Right lobe of liver (tissue), 6 donors: ENCODE measurements around the gene UMPS. TPM values are rescaled to one million over a fixed set of nuclear protein-coding genes. Genes with fewer than 3 reads are reported as not detected.
"Not testable (repeated sequence)": the region's sequence is repeated elsewhere in the genome, so short reads cannot be mapped to it uniquely, and the experiment has no call there.

ENCODE experiments used
- ATAC-seq, 4 donors: fragments of 200-7000 bp; cut with Tn5 transposase; one replicate each; pipeline ENCODE4 v1.9.1; 2020; ENCODE audit warnings: mild to moderate bottlenecking in 4 of 4, moderate library complexity in 4 of 4
- DNase-seq, 3 donors: peaks; one replicate each; pipeline ENCODE4 v3.0.0-alpha.2; 2020
- H3K27ac ChIP-seq, 3 donors: fragments of 200-600 bp; one replicate each; pipeline ENCODE4 v1.8.0; 2022
- H3K27me3 ChIP-seq, 2 donors: fragments of 200-600 bp; one replicate each; pipeline ENCODE4 v1.8.0; 2022
- H3K36me3 ChIP-seq, 4 donors: fragments of 200-600 bp; sonication (generic) in 1 of 4; one replicate each; pipeline versions ENCODE4 v1.5.1 to v1.8.0; 2017 to 2022; ENCODE audit warnings: control low read depth in 1 of 4
- H3K4me1 ChIP-seq, 4 donors: fragments of 200-600 bp; sonication (generic) in 1 of 4; one replicate each; pipeline versions ENCODE4 v1.5.1 to v1.8.0; 2017 to 2022; ENCODE audit warnings: control low read depth in 1 of 4
- H3K4me3 ChIP-seq, 3 donors: fragments of 200-600 bp; one replicate each; pipeline ENCODE4 v1.8.0; 2022
- H3K9me3 ChIP-seq, 4 donors: fragments of 200-600 bp; sonication (generic) in 1 of 4; one replicate each; pipeline versions ENCODE4 v1.5.1 to v1.8.0; 2017 to 2022; ENCODE audit warnings: control low read depth in 1 of 4
- POLR2A ChIP-seq: fragments of 450-650 bp; IDR thresholded peaks from one replicate; pipeline ENCODE4 v1.6.1; 2017; ENCODE audit warnings: antibody characterized with exemption, mild to moderate bottlenecking
- WGBS: methylation state at CpG from one replicate; pipeline ENCODE4 v1.1.6; 2018; ENCODE audit warnings: low coverage, low lambda C conversion rate; ENCODE audit not compliant: insufficient coverage; ENCODE audit errors: missing lambda C conversion rate; 5-methylcytosine and 5-hydroxymethylcytosine counted together
- intact Hi-C, 2 donors: fragments of 100-400 bp; cut with DNase I; formaldehyde crosslinking; loops; one replicate each; pipeline versions ENCODE4 v1.11.2 to v1.14.1; 2022
- total RNA-seq, 6 experiments: library from RNA; depleted of rRNA in 2 of 6; stranded (reverse); fragments of >200 nt in 2 of 6; fragmentation: NEBNext Ultra II Directional in 3 of 6; extraction: Animal tissue kit (Norgen Biotek cat#: 25700) in 3 of 6; gene quantifications; one replicate each; pipeline versions ENCODE4 v1.1.0 to v1.2.4, GENCODE V29; 2016 to 2023
- TF ChIP-seq, protein P1 (sequence below), 4 donors: fragments of 200-600 bp in 3 of 4; fragments of 450-650 bp in 1 of 4; IDR thresholded peaks; one replicate each; pipeline versions ENCODE4 v1.5.1 to v1.8.0; 2016 to 2022; ENCODE audit warnings: antibody characterized with exemption in 4 of 4, mild to moderate bottlenecking in 2 of 4
- donor health status: DM: no; HTN: yes; CAD: no.
- donor health status: DM: no; HTN: no; CAD: no.
- donor health status: DM: no; HTN: no; CAD: no.
- donor health status: DM: no; HTN: yes; CAD: no.
- donor health status: DM: no; HTN: yes; CAD: no.

Gene UMPS
- total RNA-seq, 6 experiments from 2014 or later = 17.5 to 29.9 (median 25.5) TPM

DNA sequence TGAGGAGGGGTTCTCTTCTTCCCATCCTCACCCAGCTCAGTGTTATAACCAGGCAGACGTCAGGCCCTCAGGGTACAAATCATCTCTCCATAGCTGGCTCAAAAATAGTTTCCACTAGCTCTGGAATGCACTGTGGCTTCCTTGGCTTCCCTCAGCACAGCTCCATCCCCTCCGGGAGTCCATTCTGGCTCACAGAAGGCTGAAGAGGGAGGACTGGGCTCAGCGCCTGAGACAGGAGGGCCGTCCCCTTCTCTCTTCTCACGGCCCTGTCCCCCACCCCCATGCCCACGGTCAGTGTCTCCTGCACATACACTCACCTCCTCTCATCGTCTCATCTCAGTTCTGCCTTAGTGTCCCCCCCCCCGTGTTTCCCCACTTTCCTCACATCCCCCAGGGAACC is 50.1 kb downstream of the UMPS start:
- H3K27ac ChIP-seq = peak overlapping the region; percentile 14 to 83 (median 19)
- H3K4me1 ChIP-seq = peaks cover 0 to 20% (median 8%) of the 10 kb centered on the region in 4 donors
- 57% methylated on average over 7 of the region's 8 CpGs for WGBS
- no peaks in the 10 kb centered on the region for H3K27me3 ChIP-seq
- DNase-seq = no peak
- peak; percentile 8 to 43 (median 33) for ATAC-seq
- intact Hi-C loops = no loop called here
- peaks cover 0 to 3% (median 0%) of the 10 kb centered on the region in 4 donors for H3K36me3 ChIP-seq
- TF ChIP-seq, protein P1, sequence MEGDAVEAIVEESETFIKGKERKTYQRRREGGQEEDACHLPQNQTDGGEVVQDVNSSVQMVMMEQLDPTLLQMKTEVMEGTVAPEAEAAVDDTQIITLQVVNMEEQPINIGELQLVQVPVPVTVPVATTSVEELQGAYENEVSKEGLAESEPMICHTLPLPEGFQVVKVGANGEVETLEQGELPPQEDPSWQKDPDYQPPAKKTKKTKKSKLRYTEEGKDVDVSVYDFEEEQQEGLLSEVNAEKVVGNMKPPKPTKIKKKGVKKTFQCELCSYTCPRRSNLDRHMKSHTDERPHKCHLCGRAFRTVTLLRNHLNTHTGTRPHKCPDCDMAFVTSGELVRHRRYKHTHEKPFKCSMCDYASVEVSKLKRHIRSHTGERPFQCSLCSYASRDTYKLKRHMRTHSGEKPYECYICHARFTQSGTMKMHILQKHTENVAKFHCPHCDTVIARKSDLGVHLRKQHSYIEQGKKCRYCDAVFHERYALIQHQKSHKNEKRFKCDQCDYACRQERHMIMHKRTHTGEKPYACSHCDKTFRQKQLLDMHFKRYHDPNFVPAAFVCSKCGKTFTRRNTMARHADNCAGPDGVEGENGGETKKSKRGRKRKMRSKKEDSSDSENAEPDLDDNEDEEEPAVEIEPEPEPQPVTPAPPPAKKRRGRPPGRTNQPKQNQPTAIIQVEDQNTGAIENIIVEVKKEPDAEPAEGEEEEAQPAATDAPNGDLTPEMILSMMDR (IDR thresholded peaks at IDR 0.05) = no peak
- TF ChIP-seq POLR2A = no peak
- no peak overlapping the region for H3K4me3 ChIP-seq
- H3K9me3 ChIP-seq = no peaks in the 10 kb centered on the region

DNA sequence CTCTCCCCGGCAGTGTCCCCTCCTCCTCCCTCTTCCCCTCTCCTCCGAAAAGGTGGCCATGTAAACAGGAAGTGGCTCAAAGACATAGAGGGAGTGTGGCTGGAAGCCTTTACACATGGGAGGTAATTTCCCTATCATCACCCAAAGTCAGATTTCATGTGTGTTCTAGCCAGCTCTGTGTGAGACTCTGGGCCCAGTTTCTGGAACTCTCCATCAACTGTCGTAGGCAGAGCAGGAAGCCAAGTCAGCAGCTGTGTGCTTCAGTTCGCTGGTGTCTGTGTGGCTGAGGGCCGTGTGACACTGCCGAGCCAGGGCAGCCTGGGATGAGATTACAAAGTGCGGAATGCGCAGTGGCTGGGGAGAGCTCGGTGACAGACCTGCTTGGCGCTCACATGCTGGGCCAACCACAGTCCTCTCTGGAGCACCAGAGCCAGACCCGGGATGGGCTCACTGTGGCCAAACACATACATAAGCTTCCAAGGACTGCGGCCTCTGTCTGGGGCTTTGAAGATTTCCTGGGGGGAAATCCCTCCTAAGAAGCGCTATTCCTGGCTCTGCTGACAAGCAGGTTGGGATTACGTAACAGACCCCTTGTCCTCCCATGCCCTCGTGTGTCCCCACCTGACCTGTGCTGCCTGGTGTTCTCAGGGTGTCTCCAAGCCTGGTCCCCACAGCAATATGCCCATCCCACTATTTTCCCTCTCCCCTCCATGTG is 50.7 kb downstream of the UMPS start:
- DNase-seq (peak; percentile 52 to 88 (median 75)), ATAC-seq (peak; percentile 76 to 92 (median 86))
- H3K27me3 ChIP-seq = no peaks in the 10 kb centered on the region
- intact Hi-C loops = no loop called here
- no peak for TF ChIP-seq POLR2A
- TF ChIP-seq, protein P1 (IDR thresholded peaks at IDR 0.05) = no peak
- WGBS = 6% methylated on average over 5 of the region's 15 CpGs
- no peak overlapping the region for H3K4me3 ChIP-seq
- peak overlapping the region; percentile 10 to 83 (median 19) for H3K27ac ChIP-seq
- H3K36me3 ChIP-seq = peaks cover 0 to 3% (median 0%) of the 10 kb centered on the region in 4 donors
- H3K4me1 ChIP-seq = peaks cover 0 to 20% (median 8%) of the 10 kb centered on the region in 4 donors
- H3K9me3 ChIP-seq = no peaks in the 10 kb centered on the region

DNA sequence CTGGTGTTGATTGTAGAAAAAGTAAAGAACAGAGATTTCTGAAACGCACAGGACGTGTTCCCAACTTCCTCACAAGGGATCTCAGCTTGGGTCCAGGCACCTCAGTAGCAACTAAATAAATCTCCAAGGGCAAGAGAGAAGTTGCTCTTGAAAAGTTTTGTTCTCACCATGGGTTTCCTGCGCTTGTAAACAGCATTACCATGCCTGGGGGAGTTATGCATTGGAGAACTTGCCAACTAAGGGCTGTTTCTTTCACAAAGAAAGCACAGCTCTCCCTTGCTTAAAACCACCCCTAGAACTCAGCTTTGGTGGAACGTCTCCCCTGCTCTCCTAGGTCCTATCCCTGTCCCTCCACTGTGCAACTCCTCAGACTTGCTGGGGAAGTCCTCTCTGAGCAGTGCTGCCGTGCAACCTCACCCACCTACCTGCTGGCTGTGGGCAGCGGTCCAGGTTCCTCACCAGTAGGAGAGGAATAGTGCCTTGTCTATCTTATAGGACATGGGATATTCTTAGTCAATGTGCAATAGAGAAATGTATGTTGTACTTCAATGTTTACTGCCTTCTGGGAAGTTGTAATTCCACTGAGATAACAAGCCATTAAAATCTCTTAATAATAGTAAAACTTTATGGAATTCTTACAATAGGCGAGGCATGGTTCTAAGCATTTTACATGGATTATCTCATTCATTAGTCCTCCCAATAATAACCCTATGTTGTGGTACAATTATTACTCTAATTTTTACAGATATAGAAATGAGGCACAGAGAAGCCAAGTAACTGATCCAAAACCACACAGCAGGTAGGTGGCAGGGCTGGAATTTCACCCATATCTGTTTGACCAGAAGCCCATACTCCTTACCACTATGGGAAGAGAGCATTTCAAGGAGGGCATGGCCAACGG is 51.5 kb downstream of the UMPS start:
- 60% methylated on average over 6 of the region's 8 CpGs for WGBS
- H3K27me3 ChIP-seq = no peaks in the 10 kb centered on the region
- intact Hi-C loops = no loop called here
- H3K36me3 ChIP-seq = peaks cover 0 to 3% (median 0%) of the 10 kb centered on the region in 4 donors
- TF ChIP-seq, protein P1 (IDR thresholded peaks at IDR 0.05) = no peak
- no peak for TF ChIP-seq POLR2A
- H3K4me3 ChIP-seq = no peak overlapping the region
- H3K4me1 ChIP-seq = peaks cover 0 to 20% (median 8%) of the 10 kb centered on the region in 4 donors
- DNase-seq (no peak), ATAC-seq (no peak)
- H3K27ac ChIP-seq = peak overlapping the region; percentile 10 to 83 (median 19)
- no peaks in the 10 kb centered on the region for H3K9me3 ChIP-seq

DNA sequence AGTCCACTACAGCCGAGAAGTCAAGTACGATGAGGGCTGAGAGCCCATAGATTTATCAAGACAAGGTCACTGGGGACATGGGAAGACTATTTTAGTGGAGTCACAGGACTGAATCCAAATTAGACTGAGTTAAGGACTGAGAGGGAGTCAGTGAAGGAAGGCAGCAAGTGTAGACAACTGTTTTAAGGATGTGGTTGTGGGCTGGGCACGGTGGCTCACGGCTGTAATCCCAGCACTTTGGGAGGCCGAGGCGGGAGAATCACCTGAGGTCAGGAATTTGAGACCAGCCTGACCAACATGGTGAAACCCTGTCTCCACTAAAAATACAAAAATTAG is 52.1 kb downstream of the UMPS start:
- H3K4me3 ChIP-seq, H3K9me3 ChIP-seq, ATAC-seq, H3K36me3 ChIP-seq, H3K27me3 ChIP-seq, DNase-seq, intact Hi-C loops, H3K27ac ChIP-seq: not testable (repeated sequence)
- H3K4me1 ChIP-seq = peaks cover 0 to 25% (median 11%) of the 10 kb centered on the region in 4 donors
- WGBS = 88% methylated on average over 6 of the region's 6 CpGs

DNA sequence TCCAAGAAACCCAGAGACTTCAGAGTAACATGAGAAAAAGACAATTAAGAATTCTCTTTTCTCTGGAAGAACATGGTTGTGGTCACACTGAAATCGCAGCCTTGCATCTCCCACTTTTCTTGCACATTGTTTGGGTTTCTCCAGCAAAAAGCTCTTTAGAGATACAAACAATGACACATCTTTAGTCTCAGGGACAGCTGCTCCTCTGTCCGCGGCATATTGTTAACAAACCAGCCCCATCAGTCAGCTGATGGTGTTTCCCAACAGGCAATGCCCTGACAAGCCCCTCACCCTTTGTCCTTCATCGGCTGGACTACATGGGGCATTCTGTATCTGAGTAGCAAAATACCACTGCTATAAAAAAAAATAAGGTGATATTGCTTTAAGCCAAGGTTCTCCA is 53.4 kb downstream of the UMPS start:
- Histone ChIP-seq H3K9me3 (no peaks in the 10 kb centered on the region), H3K4me3 (no peak overlapping the region), H3K27me3 (no peaks in the 10 kb centered on the region), H3K36me3 (no peaks in the 10 kb centered on the region), H3K4me1 (peaks cover 0 to 28% (median 11%) of the 10 kb centered on the region in 4 donors), H3K27ac (no peak overlapping the region)
- TF ChIP-seq, protein P1 (IDR thresholded peaks at IDR 0.05) = no peak
- TF ChIP-seq POLR2A = no peak
- intact Hi-C loops = no loop called here
- no peak for DNase-seq
- WGBS = 87% methylated on average over 1 of the region's 4 CpGs
- no peak for ATAC-seq
